Stimulated activated CD8-positive, alpha-beta memory T cell treated with anti-CD3 and anti-CD28 coated beads, Interleukin-12 subunit alpha, Interleukin-12 subunit beta, amount 100 ng/mL, for 24 hours (primary cell): ENCODE measurements around the gene RAVER1.

ENCODE experiments used
- DNase-seq: peaks from one replicate; pipeline ENCODE4 v3.0.0-alpha.2; 2020; ENCODE audit errors: extremely low read depth

RAVER1 gene

DNA sequence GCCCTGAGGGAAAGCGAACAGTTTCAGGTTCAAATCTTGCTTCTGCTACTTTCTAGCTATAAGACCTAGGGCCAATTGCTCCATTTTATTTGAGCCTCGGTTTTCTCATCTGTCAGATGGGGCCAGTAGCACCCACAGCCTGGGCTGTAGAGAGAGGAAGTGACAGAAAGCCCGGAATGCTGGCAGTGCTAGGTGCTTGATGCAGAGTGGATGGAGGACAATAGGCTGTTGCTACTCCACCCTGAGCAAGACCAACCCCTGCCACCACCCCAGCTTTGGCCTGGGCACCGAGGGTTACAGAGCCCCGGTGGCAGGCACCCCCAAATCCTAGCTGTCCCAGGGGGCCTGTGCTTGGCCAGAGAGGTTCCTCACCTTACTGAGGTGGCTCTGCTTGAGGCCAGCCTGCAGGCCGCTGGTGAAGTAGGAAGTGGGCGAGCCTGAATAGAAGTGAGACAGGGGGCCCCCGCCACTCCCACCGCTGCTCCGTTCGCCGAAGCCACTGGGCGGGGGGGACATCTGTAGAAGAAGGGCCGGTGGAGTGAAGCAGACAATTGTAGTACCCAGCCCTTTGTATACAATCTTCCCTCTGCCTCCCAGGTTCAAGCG lies 15.4 kb downstream of the RAVER1 start:
- DNase-seq = no peak

DNA sequence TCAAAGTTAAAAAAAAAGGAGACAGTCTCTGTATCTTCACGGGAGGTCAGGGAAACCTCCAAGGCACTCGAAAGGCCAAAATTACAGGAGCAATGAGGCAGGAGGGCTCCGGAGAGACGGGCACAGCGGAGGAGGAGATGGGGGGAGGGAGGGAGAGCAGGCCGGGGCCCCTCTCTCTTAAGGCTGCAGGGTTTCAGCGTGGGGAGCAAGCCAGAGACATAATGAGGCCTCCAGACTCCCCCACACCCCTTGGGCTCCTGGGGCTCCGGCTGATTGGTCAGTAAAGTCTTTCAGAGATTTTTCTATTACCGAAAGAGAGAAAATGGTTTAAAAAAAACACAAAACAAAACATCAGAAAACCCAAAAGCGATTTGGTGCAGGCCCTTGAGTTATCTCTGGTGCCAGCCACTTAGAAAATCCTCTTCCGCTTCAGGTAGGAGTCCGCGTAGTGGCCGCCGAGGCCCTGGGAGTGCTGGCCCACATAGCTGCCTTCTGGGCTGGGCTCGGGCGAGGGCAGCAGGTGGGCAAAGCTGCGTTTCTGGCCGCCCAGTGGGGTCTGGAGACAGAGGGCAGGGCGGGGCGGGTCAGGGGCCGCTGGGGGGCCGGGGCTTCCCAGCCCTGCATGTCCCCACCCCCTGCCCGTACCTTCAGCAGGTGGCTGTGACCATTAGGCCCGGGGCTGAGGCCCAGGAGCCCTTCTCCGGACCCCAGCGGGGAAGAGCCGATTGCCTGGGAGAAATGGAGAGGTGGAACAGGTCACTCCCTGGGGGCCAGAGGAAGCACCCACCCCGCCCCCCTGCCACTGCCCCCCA lies 16.1 kb downstream of the RAVER1 start:
- DNase-seq = no peak

DNA sequence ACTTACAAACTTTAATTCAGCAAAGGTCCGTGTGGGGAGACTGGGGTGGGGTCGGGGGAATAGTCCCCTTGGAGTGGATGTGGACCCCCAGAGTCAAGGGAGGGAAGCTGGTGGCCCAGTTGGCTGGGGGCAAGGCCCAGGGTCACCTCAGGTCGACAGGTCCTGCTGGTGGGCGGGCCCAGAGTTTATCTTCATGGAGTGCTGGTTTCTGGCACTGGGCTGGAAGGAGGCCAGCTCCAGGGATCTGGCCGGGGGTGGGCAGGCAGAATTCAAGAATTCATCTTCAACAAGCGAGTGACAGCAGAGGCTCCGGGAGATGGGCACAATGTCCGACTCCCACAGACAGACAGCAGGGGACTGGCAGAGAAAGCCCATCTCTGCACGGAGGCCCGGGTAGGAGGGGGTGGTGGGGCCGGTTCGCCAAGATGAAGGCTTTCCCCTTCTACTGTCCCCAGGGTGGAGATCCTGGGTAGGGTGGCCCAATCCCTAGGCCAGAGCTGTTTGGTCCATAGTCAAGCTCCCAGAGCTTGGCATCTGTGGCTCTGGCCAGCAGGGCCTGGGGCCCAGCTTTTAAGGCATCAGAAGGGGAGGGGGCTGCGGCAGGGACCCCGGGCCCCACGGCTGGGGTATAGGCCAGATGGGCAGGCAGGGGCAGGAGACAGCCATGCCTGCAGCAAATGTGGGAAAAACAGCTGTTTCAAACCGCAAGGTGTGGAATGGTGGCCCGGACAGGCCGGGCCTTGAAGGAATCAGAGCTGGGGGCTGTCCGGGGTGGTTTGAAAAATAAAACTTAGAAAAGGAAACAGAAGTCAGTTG lies 16.9 kb downstream of the RAVER1 start:
- no peak for DNase-seq

DNA sequence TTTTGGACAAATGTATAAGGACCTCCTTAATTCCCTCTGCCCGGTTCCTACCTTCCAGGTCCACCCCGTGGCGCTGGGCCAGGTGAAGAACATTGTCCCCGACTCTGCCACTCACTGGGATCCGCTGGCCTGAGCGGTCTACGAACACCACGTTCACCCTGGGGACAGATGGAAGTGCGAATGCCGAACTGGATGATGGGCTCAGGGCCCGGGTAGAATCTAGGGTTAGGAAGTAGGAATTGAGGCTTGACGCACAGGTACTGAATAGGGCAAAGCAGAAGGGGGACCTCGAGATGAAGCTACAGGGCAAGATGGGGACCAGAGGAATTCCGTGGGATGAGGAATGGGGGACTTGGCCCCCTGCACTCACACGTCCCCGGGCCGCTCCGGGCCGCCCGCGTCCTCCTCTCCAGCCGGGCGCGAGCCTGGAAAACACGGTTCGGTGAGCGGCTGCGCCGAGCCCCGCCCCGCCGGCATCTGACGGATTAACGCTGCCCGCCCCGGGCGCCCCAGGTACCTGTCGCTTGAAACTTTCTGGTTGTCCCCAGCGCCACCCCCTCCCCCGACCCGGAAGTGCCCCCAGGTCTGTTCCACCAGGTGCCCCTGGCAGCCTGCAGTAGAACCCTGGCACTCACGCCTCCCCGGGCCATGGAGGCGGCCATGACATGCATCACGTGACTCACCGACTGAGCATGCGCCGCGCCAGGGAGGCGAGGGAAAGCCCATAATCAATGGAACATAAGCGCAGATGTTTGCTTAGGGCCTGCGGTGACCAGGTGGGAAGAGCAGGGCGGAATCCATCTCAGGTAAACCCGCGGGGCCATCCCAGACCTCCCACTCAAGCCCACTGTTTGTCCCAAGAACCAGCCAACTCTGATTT lies 17.8 kb downstream of the RAVER1 start, which contains the start of gene FDX2:
FDX2 (minus strand) TSS at position 681 of the 880 bp plus-strand sequence; CDS start at position 662, 19 bp downstream.
- DNase-seq = peak; percentile 77

DNA sequence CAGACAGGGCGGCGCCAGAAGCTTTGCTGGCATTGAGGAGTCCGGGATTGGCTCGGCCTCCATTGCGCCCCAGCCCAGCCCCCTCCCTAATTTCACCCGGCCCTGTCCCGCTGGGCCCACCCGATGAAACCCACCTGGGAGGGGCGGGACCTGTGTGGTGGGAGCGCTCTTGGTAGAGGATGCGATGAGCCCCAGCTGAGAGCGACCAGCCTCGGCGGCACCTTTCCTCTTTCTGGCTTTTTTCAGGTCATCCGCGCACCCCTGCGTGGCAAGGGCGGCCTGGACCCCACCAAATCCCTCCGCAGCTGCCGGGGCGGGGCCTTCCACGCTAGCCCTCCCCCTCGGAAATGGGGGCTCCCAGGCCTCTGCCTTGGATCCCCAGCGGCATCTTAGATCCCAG lies 23.9 kb downstream of the RAVER1 start, which contains the start of gene ZGLP1:
ZGLP1 (minus strand) TSS at position 393 of the 400 bp plus-strand sequence.
- DNase-seq = no peak

DNA sequence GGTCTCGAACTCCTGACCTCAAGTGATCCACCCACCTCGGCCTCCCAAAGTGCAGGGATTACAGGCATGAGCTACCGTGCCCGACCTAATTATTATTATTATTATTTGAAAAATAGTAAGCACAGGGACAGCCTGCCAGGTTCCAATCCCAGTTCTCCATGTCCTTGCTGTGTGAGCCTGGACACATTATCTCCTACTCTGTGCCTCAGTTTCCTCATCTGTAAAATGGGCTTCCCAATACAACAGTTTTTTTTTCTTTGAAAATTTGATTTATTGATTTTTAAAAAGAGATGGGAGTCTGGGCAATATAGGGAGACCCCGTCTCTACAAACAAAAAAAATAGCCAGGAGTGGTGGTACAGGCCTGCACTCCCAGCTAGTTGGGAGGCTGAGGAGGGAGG lies 27.0 kb downstream of the RAVER1 start:
- no peak for DNase-seq

DNA sequence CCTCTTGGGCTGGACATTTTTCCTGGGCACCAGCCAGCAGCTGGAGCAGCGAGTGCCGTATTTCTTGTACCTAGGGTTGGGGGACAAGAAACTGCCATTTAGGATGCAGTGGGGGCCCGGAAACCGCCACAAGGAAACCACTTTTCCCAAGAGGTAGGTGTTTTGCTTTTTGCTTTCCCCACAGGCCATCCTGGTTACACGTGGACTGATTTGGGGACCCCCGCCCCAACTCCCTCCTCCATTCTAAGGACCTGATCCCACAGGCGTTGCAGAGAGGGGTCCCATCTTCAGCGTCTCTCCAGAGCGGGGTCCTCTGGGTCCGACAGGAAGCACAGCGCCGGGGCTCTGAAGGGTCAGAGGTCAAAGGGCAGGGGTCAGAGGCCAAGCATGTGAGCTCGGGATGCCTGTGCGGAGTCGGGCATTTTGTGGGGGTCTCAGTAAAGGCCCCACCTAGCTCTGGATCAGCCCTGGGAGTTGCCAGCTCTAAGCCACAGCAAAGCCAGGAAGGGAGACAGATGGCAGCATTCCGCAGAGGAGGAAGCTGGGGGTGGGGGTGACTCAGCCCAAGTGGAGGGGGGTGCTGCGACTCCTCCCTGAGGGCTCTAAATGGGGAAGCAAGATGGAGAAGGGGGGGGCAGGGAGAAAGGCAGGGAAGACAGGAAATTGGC lies 28.1 kb downstream of the RAVER1 start:
- DNase-seq = no peak

DNA sequence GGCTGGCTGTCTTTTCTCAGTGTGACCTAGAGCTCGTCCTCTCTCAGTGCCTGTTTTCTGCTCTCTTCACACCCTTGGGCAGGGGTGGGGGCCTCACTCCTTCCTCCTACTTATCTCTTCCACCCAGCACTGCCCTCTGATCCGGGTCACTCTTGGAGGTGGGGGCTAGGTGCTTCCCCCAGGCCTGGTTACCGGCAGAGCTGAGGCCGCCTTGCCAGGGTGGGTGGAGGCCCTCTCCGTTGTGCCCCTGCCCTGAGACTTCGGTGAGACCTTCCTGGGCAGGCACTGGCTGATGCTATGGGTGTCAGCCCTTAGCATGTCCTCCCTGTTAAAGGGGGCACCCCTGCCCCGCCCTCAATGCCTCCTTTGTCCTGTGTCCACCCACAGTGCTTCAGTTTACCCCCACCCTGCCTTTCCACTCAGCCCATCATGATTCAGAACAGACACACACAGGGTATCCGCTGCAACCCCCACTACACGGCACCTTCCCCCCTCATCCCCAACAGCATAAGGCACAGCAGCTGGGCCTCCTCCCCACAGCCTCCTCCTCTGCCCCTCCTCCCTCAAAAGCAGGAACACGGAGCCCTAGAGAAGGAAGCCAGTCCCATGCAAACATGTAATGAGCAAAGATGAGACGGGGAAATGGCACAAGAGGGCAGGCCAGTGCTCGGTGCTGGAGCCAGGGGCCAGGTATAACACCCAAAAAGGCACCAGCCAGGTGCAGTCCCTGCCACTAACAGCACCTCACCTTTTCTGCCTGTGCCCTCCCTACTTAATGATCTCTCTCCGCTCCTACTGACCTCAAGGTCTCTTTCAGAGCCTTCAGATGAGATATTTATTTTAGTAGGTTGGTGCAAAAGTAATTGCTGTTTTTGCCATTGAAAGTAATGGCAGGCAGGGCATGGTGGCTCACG lies 33.5 kb downstream of the RAVER1 start:
- DNase-seq = no peak

DNA sequence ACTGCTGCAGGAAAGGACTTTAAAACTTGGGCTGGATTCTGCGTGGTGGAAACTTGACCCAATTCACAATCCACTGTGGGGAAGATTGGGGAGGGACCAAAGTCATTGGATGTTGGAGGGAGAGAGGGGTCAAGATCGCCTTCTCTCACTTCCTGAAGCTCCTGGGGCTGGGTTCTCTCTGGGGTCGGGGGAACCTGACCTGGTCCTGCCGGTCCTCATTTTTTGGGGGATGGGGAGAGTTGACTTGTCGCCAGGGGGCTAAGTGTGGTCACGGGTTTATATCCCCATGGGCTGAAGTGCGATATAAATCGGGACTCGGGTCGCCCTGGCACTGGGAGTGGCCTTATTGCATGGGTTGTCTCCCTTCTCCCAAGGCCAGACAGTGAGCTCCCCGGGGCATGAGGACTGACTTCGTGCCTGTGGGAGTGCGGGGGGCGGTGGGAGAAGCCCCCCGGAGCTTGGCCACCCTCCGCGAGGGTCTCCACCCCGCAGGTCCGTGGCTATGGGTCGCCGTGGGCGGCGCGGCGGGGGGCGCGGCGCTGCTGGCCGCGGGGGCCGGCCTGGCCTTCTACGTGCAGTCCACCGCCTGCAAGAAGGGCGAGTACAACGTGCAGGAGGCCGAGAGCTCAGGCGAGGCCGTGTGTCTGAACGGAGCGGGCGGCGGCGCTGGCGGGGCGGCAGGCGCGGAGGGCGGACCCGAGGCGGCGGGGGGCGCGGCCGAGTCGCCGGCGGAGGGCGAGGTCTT lies 37.3 kb downstream of the RAVER1 start:
- no peak for DNase-seq

DNA sequence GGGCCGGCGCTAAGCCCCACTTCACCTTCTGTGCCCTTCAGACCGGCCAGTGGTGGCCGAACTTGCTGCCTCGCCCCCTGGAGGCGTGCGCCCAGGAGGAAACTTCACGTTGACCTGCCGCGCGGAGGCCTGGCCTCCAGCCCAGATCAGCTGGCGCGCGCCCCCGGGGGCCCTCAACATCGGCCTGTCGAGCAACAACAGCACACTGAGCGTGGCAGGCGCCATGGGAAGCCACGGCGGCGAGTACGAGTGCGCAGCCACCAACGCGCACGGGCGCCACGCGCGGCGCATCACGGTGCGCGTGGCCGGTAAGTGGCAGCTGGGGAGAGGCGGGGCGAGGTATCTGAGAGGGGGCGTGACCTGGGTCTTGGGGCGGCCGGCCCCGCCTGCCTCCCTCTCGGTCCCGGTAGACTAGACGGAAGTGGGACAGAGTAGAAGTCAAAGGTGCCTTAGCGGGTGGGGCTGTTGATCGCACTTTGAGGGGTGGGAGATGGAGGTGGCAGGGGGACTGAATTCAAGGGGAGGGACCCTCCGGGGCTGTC lies 38.0 kb downstream of the RAVER1 start:
- DNase-seq = no peak

DNA sequence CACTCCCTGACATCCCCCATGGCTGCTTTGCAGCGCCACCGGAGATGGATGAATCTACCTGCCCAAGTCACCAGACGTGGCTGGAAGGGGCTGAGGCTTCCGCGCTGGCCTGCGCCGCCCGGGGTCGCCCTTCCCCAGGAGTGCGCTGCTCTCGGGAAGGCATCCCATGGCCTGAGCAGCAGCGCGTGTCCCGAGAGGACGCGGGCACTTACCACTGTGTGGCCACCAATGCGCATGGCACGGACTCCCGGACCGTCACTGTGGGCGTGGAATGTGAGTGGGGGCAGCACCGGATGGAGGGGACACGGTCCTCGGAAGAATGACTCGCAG lies 39.0 kb downstream of the RAVER1 start:
- DNase-seq = no peak

DNA sequence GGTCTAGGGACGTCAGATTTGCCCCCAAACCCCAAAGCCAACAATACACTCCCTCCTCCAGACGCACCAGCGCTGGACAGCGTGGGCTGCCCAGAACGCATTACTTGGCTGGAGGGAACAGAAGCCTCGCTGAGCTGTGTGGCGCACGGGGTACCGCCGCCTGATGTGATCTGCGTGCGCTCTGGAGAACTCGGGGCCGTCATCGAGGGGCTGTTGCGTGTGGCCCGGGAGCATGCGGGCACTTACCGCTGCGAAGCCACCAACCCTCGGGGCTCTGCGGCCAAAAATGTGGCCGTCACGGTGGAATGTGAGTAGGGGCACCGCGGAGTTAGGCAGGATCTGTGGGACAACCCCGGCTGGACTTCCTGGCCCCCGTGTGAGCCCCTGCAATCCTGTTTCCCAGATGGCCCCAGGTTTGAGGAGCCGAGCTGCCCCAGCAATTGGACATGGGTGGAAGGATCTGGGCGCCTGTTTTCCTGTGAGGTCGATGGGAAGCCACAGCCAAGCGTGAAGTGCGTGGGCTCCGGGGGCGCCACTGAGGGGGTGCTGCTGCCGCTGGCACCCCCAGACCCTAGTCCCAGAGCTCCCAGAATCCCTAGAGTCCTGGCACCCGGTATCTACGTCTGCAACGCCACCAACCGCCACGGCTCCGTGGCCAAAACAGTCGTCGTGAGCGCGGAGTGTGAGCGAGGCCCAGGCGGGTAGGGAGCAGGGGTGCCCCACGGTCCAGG lies 39.5 kb downstream of the RAVER1 start:
- DNase-seq = no peak

DNA sequence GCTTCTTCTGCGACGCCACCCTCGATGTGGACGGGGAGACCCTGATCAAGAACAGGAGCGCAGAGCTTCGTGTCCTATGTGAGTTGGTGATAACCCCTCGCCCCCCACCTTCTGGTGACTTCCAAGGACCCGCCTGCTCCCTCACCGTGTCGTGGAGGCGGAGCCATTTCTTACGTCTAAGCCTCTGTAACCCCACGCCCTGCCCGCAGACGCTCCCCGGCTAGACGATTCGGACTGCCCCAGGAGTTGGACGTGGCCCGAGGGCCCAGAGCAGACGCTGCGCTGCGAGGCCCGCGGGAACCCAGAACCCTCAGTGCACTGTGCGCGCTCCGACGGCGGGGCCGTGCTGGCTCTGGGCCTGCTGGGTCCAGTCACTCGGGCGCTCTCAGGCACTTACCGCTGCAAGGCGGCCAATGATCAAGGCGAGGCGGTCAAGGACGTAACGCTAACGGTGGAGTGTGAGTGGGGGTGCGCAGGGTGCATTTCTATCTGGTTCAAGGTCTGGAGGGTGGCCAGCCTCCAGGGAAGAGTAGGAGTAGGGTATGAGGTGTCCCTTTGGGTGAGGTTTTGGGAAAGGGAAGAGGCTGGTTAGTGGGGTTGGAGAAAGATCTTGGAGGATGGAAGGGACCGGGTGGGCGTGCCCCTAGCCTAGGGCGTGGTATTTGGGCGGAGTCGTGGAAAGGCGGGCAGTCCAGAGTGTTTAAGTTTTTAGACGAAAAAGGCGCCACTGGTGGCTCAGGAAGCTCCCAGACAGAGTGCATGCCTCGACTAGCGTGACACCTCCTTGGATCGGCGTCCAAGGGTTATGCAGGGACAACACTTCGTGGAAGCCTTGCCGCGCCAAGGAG lies 40.3 kb downstream of the RAVER1 start:
- DNase-seq = no peak

DNA sequence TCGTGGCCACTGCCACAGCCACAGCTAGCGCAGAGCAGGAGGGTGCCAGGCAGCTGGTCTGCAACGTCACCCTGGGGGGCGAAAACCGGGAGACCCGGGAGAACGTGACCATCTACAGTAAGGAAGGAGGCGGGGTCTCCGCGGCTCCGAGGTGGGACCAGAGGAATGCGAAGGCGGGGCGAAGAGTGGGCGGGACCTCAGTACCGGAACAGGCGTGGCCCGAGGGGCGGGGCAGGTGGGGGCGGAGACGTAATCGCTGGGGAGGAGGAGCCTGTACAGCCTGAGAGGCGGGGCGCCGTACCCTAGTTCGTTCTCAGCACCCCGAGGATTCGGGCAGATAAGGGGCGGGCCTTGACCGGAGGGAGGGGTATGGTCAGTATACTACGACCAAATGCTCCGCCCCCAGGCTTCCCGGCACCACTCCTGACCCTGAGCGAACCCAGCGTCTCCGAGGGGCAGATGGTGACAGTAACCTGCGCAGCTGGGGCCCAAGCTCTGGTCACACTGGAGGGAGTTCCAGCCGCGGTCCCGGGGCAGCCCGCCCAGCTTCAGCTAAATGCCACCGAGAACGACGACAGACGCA lies 41.0 kb downstream of the RAVER1 start:
- DNase-seq = no peak

DNA sequence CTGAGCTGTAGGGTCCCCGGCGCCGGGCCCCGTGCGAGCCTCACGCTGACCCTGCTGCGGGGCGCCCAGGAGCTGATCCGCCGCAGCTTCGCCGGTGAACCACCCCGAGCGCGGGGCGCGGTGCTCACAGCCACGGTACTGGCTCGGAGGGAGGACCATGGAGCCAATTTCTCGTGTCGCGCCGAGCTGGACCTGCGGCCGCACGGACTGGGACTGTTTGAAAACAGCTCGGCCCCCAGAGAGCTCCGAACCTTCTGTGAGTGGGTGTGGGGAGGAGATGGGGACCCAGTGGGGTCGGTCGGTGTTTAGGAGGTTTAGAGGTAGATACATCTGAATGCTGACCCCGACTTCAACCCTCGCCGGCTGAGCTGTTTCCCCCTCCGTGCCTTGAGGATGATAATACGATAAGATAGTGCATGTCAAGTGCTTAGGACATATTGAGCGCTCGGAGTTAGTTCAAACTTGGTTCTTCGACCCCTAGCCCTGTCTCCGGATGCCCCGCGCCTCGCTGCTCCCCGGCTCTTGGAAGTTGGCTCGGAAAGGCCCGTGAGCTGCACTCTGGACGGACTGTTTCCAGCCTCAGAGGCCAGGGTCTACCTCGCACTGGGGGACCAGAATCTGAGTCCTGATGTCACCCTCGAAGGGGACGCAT lies 41.6 kb downstream of the RAVER1 start:
- no peak for DNase-seq

DNA sequence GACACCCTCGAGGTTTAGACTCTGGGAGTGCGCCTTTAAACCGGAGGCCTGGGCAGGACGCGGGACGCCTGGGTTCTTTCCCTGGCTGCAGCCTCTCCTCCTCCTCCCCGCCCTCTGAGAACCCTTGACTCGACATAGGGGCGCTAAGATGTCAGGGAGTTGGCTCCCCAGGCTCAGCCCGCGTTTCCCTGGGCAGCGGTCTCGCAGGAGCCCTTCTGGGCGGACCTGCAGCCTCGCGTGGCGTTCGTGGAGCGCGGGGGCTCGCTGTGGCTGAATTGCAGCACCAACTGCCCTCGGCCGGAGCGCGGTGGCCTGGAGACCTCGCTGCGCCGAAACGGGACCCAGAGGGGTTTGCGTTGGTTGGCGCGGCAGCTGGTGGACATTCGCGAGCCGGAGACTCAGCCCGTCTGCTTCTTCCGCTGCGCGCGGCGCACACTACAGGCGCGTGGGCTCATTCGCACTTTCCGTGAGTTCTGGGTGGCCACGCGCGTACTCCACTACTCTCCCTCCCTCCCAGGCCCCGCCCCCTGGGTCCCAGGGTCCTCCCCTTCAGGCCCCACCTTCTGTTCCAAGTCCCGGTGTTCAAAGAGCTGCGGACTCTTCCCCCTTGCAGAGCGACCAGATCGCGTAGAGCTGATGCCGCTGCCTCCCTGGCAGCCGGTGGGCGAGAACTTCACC lies 42.3 kb downstream of the RAVER1 start:
- DNase-seq = no peak
